22Rv1 (cell line): ENCODE data around the gene MATCAP1.

ENCODE experiments used
- ZFX ChIP-seq: fragments of 450-650 bp; IDR thresholded peaks from 2 replicates; pipeline ENCODE4 v1.6.1; 2017; ENCODE audit warnings: antibody characterized with exemption, borderline replicate concordance
- TF ChIP-seq, protein P1 (sequence below): fragments of 450-650 bp; IDR thresholded peaks from 2 replicates; pipeline ENCODE4 v1.5.1; 2017; ENCODE audit warnings: mild to moderate bottlenecking

DNA sequence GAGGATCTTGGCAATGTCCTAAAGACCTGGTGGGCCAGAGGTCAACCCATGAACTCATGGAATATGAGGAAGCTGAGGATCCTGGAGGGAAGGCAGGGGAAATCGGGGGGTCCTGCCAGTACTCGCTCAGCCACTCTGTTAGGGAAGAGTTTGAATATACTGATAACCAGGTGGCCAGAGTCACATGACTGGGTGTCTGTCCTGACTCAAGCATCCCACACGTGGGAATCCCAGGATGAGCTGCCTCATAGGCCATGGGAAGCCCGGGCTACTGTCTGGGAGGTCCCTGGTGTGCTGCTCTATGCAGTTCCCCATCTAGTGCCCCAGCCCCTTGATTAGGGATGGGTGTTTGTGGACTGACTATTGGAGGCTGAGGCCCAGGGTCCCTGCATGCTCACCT lies 4.6 kb upstream of the MATCAP1 start:
- TF ChIP-seq, protein P1, sequence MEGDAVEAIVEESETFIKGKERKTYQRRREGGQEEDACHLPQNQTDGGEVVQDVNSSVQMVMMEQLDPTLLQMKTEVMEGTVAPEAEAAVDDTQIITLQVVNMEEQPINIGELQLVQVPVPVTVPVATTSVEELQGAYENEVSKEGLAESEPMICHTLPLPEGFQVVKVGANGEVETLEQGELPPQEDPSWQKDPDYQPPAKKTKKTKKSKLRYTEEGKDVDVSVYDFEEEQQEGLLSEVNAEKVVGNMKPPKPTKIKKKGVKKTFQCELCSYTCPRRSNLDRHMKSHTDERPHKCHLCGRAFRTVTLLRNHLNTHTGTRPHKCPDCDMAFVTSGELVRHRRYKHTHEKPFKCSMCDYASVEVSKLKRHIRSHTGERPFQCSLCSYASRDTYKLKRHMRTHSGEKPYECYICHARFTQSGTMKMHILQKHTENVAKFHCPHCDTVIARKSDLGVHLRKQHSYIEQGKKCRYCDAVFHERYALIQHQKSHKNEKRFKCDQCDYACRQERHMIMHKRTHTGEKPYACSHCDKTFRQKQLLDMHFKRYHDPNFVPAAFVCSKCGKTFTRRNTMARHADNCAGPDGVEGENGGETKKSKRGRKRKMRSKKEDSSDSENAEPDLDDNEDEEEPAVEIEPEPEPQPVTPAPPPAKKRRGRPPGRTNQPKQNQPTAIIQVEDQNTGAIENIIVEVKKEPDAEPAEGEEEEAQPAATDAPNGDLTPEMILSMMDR, result no peak
- no peak for TF ChIP-seq ZFX
